ENCODE results near the gene OTUB2.

OTUB2 gene

GRCh38 chr14:94030571-94030970, 4.4 kb downstream of the OTUB2 start:
- no peak overlapping the region for H3K9ac ChIP-seq (ENCODE audit: low read length)
- no peaks in the 10 kb centered on the region for H3K27me3 ChIP-seq (ENCODE audit: insufficient read depth, low read length)
- no peaks in the 10 kb centered on the region for H3K9me3 ChIP-seq (ENCODE audit: low read length)
- H3K36me3 ChIP-seq (ENCODE audit: insufficient read depth, low read length) = no peaks in the 10 kb centered on the region
- no peaks in the 10 kb centered on the region for H3K79me2 ChIP-seq (ENCODE audit: insufficient read depth, low read length)
- H3K4me1 ChIP-seq (ENCODE audit: insufficient read depth, low read length, severe bottlenecking) = peaks cover 11% of the 10 kb centered on the region
- H3K4me2 ChIP-seq (ENCODE audit: low read length) = no peak overlapping the region
- no peaks in the 10 kb centered on the region for H3K9me2 ChIP-seq (ENCODE audit: low read depth, low read length)
- H2AFZ ChIP-seq (ENCODE audit: low read length) = no peak overlapping the region
- TF ChIP-seq, protein P1, sequence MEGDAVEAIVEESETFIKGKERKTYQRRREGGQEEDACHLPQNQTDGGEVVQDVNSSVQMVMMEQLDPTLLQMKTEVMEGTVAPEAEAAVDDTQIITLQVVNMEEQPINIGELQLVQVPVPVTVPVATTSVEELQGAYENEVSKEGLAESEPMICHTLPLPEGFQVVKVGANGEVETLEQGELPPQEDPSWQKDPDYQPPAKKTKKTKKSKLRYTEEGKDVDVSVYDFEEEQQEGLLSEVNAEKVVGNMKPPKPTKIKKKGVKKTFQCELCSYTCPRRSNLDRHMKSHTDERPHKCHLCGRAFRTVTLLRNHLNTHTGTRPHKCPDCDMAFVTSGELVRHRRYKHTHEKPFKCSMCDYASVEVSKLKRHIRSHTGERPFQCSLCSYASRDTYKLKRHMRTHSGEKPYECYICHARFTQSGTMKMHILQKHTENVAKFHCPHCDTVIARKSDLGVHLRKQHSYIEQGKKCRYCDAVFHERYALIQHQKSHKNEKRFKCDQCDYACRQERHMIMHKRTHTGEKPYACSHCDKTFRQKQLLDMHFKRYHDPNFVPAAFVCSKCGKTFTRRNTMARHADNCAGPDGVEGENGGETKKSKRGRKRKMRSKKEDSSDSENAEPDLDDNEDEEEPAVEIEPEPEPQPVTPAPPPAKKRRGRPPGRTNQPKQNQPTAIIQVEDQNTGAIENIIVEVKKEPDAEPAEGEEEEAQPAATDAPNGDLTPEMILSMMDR (IDR thresholded peaks at IDR 0.05; ENCODE audit: low read length) = no peak
- TF ChIP-seq EZH2 (IDR thresholded peaks at IDR 0.05; ENCODE audit: borderline replicate concordance, low read length) = no peak
- H3K4me3 ChIP-seq (ENCODE audit: low read depth, low read length, poor library complexity, severe bottlenecking) = no peak overlapping the region
- H3K27ac ChIP-seq (ENCODE audit: low read depth, low read length, poor library complexity, severe bottlenecking) = no peak overlapping the region
- no peaks in the 10 kb centered on the region for H4K20me1 ChIP-seq (ENCODE audit: insufficient read depth, low read length)
- H3F3A ChIP-seq (ENCODE audit: insufficient read depth, low read length) = no peaks in the 10 kb centered on the region

GRCh38 chr14:94031161-94031882, 5.2 kb downstream of the OTUB2 start:
- Histone ChIP-seq H3K9me2 (ENCODE audit: low read depth, low read length) (no peaks in the 10 kb centered on the region), H3K79me2 (ENCODE audit: insufficient read depth, low read length) (no peaks in the 10 kb centered on the region), H3K27me3 (ENCODE audit: insufficient read depth, low read length) (no peaks in the 10 kb centered on the region), H3K4me3 (ENCODE audit: low read depth, low read length, poor library complexity, severe bottlenecking) (no peak overlapping the region), H4K20me1 (ENCODE audit: insufficient read depth, low read length) (no peaks in the 10 kb centered on the region), H3K9ac (ENCODE audit: low read length) (no peak overlapping the region), H3F3A (ENCODE audit: insufficient read depth, low read length) (no peaks in the 10 kb centered on the region), H3K27ac (ENCODE audit: low read depth, low read length, poor library complexity, severe bottlenecking) (no peak overlapping the region), H3K36me3 (ENCODE audit: insufficient read depth, low read length) (no peaks in the 10 kb centered on the region), H3K9me3 (ENCODE audit: low read length) (no peaks in the 10 kb centered on the region), H3K4me2 (ENCODE audit: low read length) (no peak overlapping the region), H3K4me1 (ENCODE audit: insufficient read depth, low read length, severe bottlenecking) (peaks cover 7% of the 10 kb centered on the region), H2AFZ (ENCODE audit: low read length) (no peak overlapping the region)
- TF ChIP-seq, protein P1 (IDR thresholded peaks at IDR 0.05; ENCODE audit: low read length) = no peak
- TF ChIP-seq EZH2 (IDR thresholded peaks at IDR 0.05; ENCODE audit: borderline replicate concordance, low read length) = no peak

DNA sequence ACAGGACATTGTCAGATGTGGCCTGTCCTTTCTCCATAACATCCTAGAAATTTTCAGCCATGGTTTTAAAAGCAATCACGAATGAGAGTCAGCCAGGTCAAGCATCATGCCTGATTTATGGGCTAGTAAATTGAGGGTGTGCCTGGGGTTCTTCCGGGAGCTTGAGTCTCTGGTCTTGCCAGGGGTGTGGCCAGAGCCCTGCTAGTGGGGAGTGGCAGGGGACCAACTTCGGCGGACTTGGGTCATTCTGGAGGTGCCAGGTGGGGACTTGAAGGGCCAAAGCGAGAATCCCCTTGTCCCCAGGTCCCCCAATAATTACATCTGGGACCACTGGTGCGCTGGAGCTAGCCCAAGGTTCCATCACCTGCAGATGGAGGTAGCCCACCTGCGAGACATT, 5.7 kb downstream of the OTUB2 start:
- H3F3A ChIP-seq (ENCODE audit: insufficient read depth, low read length) = no peaks in the 10 kb centered on the region

More for the DNA sequence above, 5.7 kb downstream of the OTUB2 start:
- H3K36me3 ChIP-seq (ENCODE audit: insufficient read depth, low read length) = no peaks in the 10 kb centered on the region
- no peak overlapping the region for H3K4me3 ChIP-seq (ENCODE audit: low read depth, low read length, poor library complexity, severe bottlenecking)
- peaks cover 3% of the 10 kb centered on the region for H3K4me1 ChIP-seq (ENCODE audit: insufficient read depth, low read length, severe bottlenecking)
- TF ChIP-seq, protein P1 (IDR thresholded peaks at IDR 0.05; ENCODE audit: low read length) = no peak
- no peak for TF ChIP-seq EZH2 (IDR thresholded peaks at IDR 0.05; ENCODE audit: borderline replicate concordance, low read length)
- H4K20me1 ChIP-seq (ENCODE audit: insufficient read depth, low read length) = no peaks in the 10 kb centered on the region
- H2AFZ ChIP-seq (ENCODE audit: low read length) = no peak overlapping the region
- no peaks in the 10 kb centered on the region for H3K27me3 ChIP-seq (ENCODE audit: insufficient read depth, low read length)
- no peaks in the 10 kb centered on the region for H3K9me3 ChIP-seq (ENCODE audit: low read length)
- H3K27ac ChIP-seq (ENCODE audit: low read depth, low read length, poor library complexity, severe bottlenecking) = no peak overlapping the region
- no peaks in the 10 kb centered on the region for H3K79me2 ChIP-seq (ENCODE audit: insufficient read depth, low read length)
- H3K4me2 ChIP-seq (ENCODE audit: low read length) = no peak overlapping the region
- H3K9ac ChIP-seq (ENCODE audit: low read length) = no peak overlapping the region
- no peaks in the 10 kb centered on the region for H3K9me2 ChIP-seq (ENCODE audit: low read depth, low read length)
